H1 (cell line): ENCODE measurements around the gene ZNF277. TPM values are rescaled to one million over a fixed set of nuclear protein-coding genes. Genes with fewer than 3 reads are reported as not detected.

Experiments
- CTCF ChIA-PET: fragments of 300-600 bp; sonication (Branson Sonifier 250); formaldehyde crosslinking; loops from one replicate; lab custom pipeline; 2021; ENCODE audit not compliant: partially characterized antibody; lab: Charles Lee
- POLR2A ChIA-PET: fragments of 300-600 bp; sonication (Branson Sonifier 250); formaldehyde crosslinking; loops from one replicate; lab custom pipeline; 2021; ENCODE audit warnings: inconsistent platforms; ENCODE audit not compliant: partially characterized antibody; lab: Charles Lee
- DNase-seq, 2 experiments: peaks; one replicate each; pipeline versions ENCODE4 v3.0.0 to v3.0.0-alpha.2; 2010 to 2022; ENCODE audit warnings: low spot score in 2 of 2, low read depth in 1 of 2, mixed read lengths in 1 of 2
- FAIRE-seq: peaks from 2 replicates; lab custom pipeline; 2011; peaks lifted over from hg19 to GRCh38; lab: Jason Lieb, UNC
- H2AFZ ChIP-seq: 2 replicates; pipeline ENCODE4 v1.8.1; 2012; ENCODE audit warnings: low read length, inconsistent platforms
- H2AK5ac ChIP-seq: 2 replicates; pipeline ENCODE4 v1.6.1; 2013; ENCODE audit warnings: low read depth, low read length
- H2BK120ac ChIP-seq: replicated peaks from 2 replicates; pipeline ENCODE3; 2013; ENCODE audit warnings: low read depth, low read length, inconsistent platforms
- H2BK12ac ChIP-seq: 2 replicates; pipeline ENCODE4 v1.6.1; 2013; ENCODE audit warnings: low read depth, low read length
- H2BK15ac ChIP-seq: 2 replicates; pipeline ENCODE4 v1.6.1; 2013; ENCODE audit warnings: low read length
- H2BK20ac ChIP-seq: 2 replicates; pipeline ENCODE4 v1.6.1; 2013; ENCODE audit warnings: low read length
- H2BK5ac ChIP-seq: 2 replicates; pipeline ENCODE4 v1.6.1; 2013; ENCODE audit warnings: low read depth, low read length
- H3K14ac ChIP-seq: 2 replicates; pipeline ENCODE4 v1.6.1; 2013; ENCODE audit warnings: inconsistent platforms; ENCODE audit not compliant: insufficient read length
- H3K18ac ChIP-seq: 2 replicates; pipeline ENCODE4 v1.6.1; 2013; ENCODE audit warnings: low read length; ENCODE audit errors: extremely low read depth
- H3K23ac ChIP-seq: 2 replicates; pipeline ENCODE4 v1.6.1; 2013; ENCODE audit warnings: inconsistent platforms; ENCODE audit not compliant: insufficient read length
- H3K23me2 ChIP-seq: 2 replicates; pipeline ENCODE4 v1.6.1; 2013; ENCODE audit warnings: low read depth, low read length
- H3K27ac ChIP-seq: 2 replicates; pipeline ENCODE4 v1.6.1; 2011; ENCODE audit warnings: low read depth, low read length, inconsistent platforms
- H3K27me3 ChIP-seq, 4 experiments: replicated peaks in 1 of 4; 1 replicate in 1 of 4; 2 replicates in 3 of 4; pipeline versions ENCODE4 v1.6.1 to v1.8.1; 2011 to 2013; ENCODE audit warnings: low read length in 3 of 4, mild to moderate bottlenecking in 3 of 4, inconsistent platforms in 2 of 4, mixed read lengths in 2 of 4, moderate library complexity in 1 of 4; ENCODE audit not compliant: control insufficient read depth in 3 of 4, insufficient read depth in 3 of 4; ENCODE audit errors: extremely low read depth in 1 of 4
- H3K36me3 ChIP-seq, 4 experiments: 2 replicates each; pipeline versions ENCODE4 v1.6.1 to v1.8.1; 2011 to 2013; ENCODE audit warnings: mild to moderate bottlenecking in 4 of 4, low read length in 3 of 4, moderate library complexity in 2 of 4, control low read depth in 1 of 4, inconsistent platforms in 1 of 4; ENCODE audit not compliant: insufficient read depth in 4 of 4, control insufficient read depth in 2 of 4
- H3K4ac ChIP-seq: replicated peaks from 2 replicates; pipeline ENCODE3; 2013; ENCODE audit warnings: low read length, low read depth, mixed read lengths, inconsistent platforms; ENCODE audit not compliant: insufficient read length
- H3K4me1 ChIP-seq, 4 experiments: replicated peaks in 1 of 4; 1 replicate in 1 of 4; 2 replicates in 3 of 4; pipeline versions ENCODE4 v1.6.1 to v1.8.1; 2011 to 2013; ENCODE audit warnings: low read length in 3 of 4, inconsistent platforms in 2 of 4, mixed read lengths in 1 of 4; ENCODE audit not compliant: insufficient read depth in 4 of 4, control insufficient read depth in 3 of 4
- H3K4me2 ChIP-seq, 2 experiments: 2 replicates each; pipeline versions ENCODE4 v1.6.1 to v1.8.1; 2011 to 2013; ENCODE audit warnings: low read depth in 2 of 2, low read length in 2 of 2, control low read depth in 1 of 2, inconsistent platforms in 1 of 2, mild to moderate bottlenecking in 1 of 2; ENCODE audit not compliant: insufficient read depth in 1 of 2
- H3K4me3 ChIP-seq, 4 experiments: fragments of 200-600, 300-600 bp in 1 of 4; sonication (generic), shearing (Covaris generic), sonication (Bioruptor Twin) in 1 of 4; 2 replicates each; pipeline versions ENCODE4 v1.5.1 to v1.8.1; 2011 to 2016; ENCODE audit warnings: low read length in 4 of 4, low read depth in 3 of 4, control low read depth in 2 of 4, inconsistent platforms in 2 of 4, mild to moderate bottlenecking in 2 of 4, mixed read lengths in 1 of 4, moderate library complexity in 1 of 4; ENCODE audit not compliant: insufficient read depth in 2 of 4; ENCODE audit errors: extremely low read depth in 1 of 4
- H3K56ac ChIP-seq: replicated peaks from 2 replicates; pipeline ENCODE3; 2013; ENCODE audit warnings: low read depth, mild to moderate bottlenecking, mixed read lengths, low read length, inconsistent platforms; ENCODE audit not compliant: insufficient read length
- H3K79me1 ChIP-seq: 2 replicates; pipeline ENCODE4 v1.6.1; 2013; ENCODE audit warnings: low read depth, low read length, control low read depth
- H3K79me2 ChIP-seq, 2 experiments: 2 replicates each; pipeline versions ENCODE4 v1.6.1 to v1.8.1; 2012 to 2013; ENCODE audit warnings: low read length in 2 of 2, mild to moderate bottlenecking in 2 of 2, inconsistent platforms in 1 of 2; ENCODE audit not compliant: insufficient read depth in 2 of 2, control insufficient read depth in 1 of 2
- H3K9ac ChIP-seq, 4 experiments: replicated peaks in 1 of 4; 1 replicate in 1 of 4; 2 replicates in 3 of 4; pipeline versions ENCODE4 v1.6.1 to v1.8.1; 2011 to 2013; ENCODE audit warnings: low read depth in 3 of 4, low read length in 3 of 4, control low read depth in 2 of 4, mild to moderate bottlenecking in 2 of 4, moderate library complexity in 2 of 4, inconsistent platforms in 1 of 4; ENCODE audit errors: extremely low read depth in 1 of 4
- H3K9me3 ChIP-seq, 2 experiments: 2 replicates each; pipeline versions ENCODE4 v1.6.1 to v1.8.1; 2012 to 2013; ENCODE audit warnings: mild to moderate bottlenecking in 2 of 2, moderate library complexity in 2 of 2, control low read depth in 1 of 2, inconsistent platforms in 1 of 2, low read depth in 1 of 2, low read length in 1 of 2, mixed read lengths in 1 of 2; ENCODE audit not compliant: insufficient read depth in 2 of 2
- H4K20me1 ChIP-seq, 2 experiments: replicated peaks in 1 of 2; 2 replicates each; pipeline versions ENCODE3 to v1.8.1; 2011 to 2013; ENCODE audit warnings: inconsistent platforms in 2 of 2, low read length in 2 of 2, mild to moderate bottlenecking in 1 of 2; ENCODE audit not compliant: insufficient read depth in 2 of 2, control insufficient read depth in 1 of 2
- H4K5ac ChIP-seq: 2 replicates; pipeline ENCODE4 v1.6.1; 2013; ENCODE audit warnings: low read length, low read depth, mixed read lengths, inconsistent platforms; ENCODE audit not compliant: insufficient read length
- H4K8ac ChIP-seq: 2 replicates; pipeline ENCODE4 v1.8.0; 2013; ENCODE audit warnings: mild to moderate bottlenecking, moderate library complexity, low read length, inconsistent platforms; ENCODE audit not compliant: insufficient read depth; ENCODE audit errors: extremely low read depth
- H4K91ac ChIP-seq: replicated peaks from 2 replicates; pipeline ENCODE3; 2013; ENCODE audit warnings: low read length, mixed read lengths, inconsistent platforms; ENCODE audit not compliant: insufficient read length
- SP2 ChIP-seq: IDR thresholded peaks from 2 replicates; pipeline ENCODE4 v1.6.1; 2012; ENCODE audit warnings: mild to moderate bottlenecking, low read length, inconsistent platforms
- TAF7 ChIP-seq: optimal IDR thresholded peaks from 2 replicates; pipeline ENCODE3; 2011; ENCODE audit warnings: low read depth, mild to moderate bottlenecking, inconsistent platforms, low read length, moderate library complexity, borderline replicate concordance
- WGBS, 2 experiments: shearing (Covaris generic) in 1 of 2; methylation state at CpG; one replicate each; pipeline versions ENCODE4 v1.1.6 to v1.1.7; 2013 to 2015; ENCODE audit warnings: low lambda C conversion rate in 2 of 2, mixed read lengths in 2 of 2, inconsistent platforms in 1 of 2, low coverage in 1 of 2, missing lambda C conversion rate in 1 of 2; ENCODE audit not compliant: insufficient replicate concordance in 2 of 2, insufficient coverage in 1 of 2, insufficient read length in 1 of 2; ENCODE audit errors: extremely low coverage in 1 of 2, missing lambda C conversion rate in 1 of 2; 5-methylcytosine and 5-hydroxymethylcytosine counted together
- polyA plus RNA-seq, 7 experiments: library from polyadenylated mRNA; depleted of rRNA in 3 of 7; stranded (reverse) in 5 of 7; unstranded in 2 of 7; fragments of >200 nt in 5 of 7; fragments of 200-250 nt in 2 of 7; gene quantifications; 1 replicate in 5 of 7; 2 replicates in 1 of 7; 4 replicates in 1 of 7; pipeline versions ENCODE4 v1.2.1 to v1.2.3, GENCODE V29; 2011 to 2013; ENCODE audit warnings: missing spikeins in 2 of 7, mixed read lengths in 2 of 7
- total RNA-seq: library from RNA; stranded (reverse); fragmentation: NEBNext Ultra II Directional; extraction: Animal tissue kit (Norgen Biotek cat#: 25700); gene quantifications from 2 replicates; pipeline ENCODE4 v1.2.1, GENCODE V29; 2021

The ZNF277 gene
- total and polyA plus RNA-seq, 2 of the 8 experiments (the other 6 are each of a cell fraction or from before 2014, with no cell fraction given), result 5.1 to 21.7 TPM

DNA sequence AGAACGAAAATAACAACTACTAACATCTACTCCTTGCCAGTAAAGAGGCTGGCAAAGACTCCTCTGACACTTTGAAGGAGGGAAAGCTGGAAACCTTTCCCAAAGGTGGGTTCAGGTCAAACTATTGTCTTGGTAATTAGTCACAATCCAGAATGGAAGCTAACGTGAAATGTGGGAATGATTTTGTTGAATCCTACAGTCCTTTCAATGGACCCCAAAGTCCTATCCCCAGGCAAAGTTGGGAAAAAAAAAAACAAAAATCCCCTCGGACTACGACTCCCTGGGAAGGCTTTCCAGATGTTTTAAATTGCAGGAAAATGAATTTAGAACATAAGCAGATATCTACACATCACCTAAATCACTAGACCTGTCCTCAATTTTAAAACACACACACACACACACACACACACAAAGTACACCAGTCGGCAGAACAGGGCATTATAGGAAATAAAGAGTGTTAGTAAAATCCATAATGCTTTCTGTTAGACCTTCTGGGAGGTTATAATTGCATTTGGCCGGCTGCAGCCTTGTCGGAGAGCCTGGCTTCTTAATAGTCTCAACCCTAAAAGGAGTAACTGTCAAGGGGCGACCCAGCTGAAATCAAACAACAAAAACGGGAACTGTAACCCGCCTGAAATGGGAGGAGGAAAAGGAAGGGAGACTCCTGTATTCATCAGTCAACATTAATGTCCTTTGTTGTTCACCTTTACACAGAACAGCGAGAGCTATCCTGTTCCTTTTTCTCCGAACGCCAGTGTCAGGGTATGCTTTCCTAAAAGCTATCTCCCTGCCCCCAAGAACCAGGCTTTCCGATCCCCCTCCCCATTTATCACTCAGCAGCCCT lies 1.8 kb upstream of the ZNF277 start:
- Histone ChIP-seq H3K23ac (no peak overlapping the region), H2BK15ac (no peak overlapping the region), H3K79me2 (peaks cover 5 to 72% of the 10 kb centered on the region in 2 experiments; a peak in 3 of 4 replicates), H2BK120ac (no peak overlapping the region), H3K9me3 (no peaks in the 10 kb centered on the region), H2AFZ (no peak overlapping the region), H3K4me1 (peaks cover 0 to 11% (median 7%) of the 10 kb centered on the region in 4 experiments; a peak in 5 of 7 replicates), H3K9ac (peak overlapping the region in 1 of 4 experiments; percentile 31; a peak in 3 of 7 replicates), H4K5ac (no peak overlapping the region), H3K4me3 (peak overlapping the region; percentile 93 to 99 (median 95)), H3K4me2 (peak overlapping the region; percentile 83 to 99), H4K91ac (no peak overlapping the region), H3K4ac (no peak overlapping the region), H2BK20ac (no peak overlapping the region), H2AK5ac (no peak overlapping the region), H3K27ac (no peak overlapping the region), H3K79me1 (peaks cover 3% of the 10 kb centered on the region; the same call in 1 of the 2 replicates), H2BK12ac (no peak overlapping the region), H4K8ac (no peak overlapping the region), H3K18ac (no peak overlapping the region), H3K36me3 (no peaks in the 10 kb centered on the region), H4K20me1 (no peaks in the 10 kb centered on the region), H3K23me2 (peaks cover 21% of the 10 kb centered on the region), H3K27me3 (no peaks in the 10 kb centered on the region; a peak in 1 of 7 replicates), H3K14ac (no peak overlapping the region)
- DNase-seq, result no peak
- no peak for FAIRE-seq
- ChIA-PET POLR2A (interaction anchor here (0.6 to 4.6 kb wide), 13 partner anchors 8 to 448 kb away, joined by 3 to 29 read pairs (median 4); partner anchors contain the start of gene IFRD1), CTCF (interaction anchor here (0.8 to 1.4 kb wide), 6 partner anchors 10 to 452 kb away, joined by 3 to 5 read pairs (median 3); no protein-coding TSS in a partner anchor)
- 2% methylated on average over 14 of the region's 14 CpGs; no CpG with 5 or more reads in 1 of the 2 experiments for WGBS, 2 experiments
- TF ChIP-seq SP2 (no peak), TAF7 (no peak)
- TF ChIP-seq, all 59 proteins: peak for 0
- no peak overlapping the region for H3K56ac ChIP-seq
- no peak overlapping the region for H2BK5ac ChIP-seq
